ENCODE results near the gene RNF144A. TPM values are rescaled to one million over a fixed set of nuclear protein-coding genes. Genes with fewer than 3 reads are reported as not detected.
A peak's percentile ranks its signal among the peaks of the same experiment; 100 is the strongest.

The RNF144A gene
- total and polyA plus RNA-seq, 2 of the 13 experiments (the other 11 are each of a cell fraction or from before 2014, with no cell fraction given), result 13.9 to 16.5 TPM

DNA sequence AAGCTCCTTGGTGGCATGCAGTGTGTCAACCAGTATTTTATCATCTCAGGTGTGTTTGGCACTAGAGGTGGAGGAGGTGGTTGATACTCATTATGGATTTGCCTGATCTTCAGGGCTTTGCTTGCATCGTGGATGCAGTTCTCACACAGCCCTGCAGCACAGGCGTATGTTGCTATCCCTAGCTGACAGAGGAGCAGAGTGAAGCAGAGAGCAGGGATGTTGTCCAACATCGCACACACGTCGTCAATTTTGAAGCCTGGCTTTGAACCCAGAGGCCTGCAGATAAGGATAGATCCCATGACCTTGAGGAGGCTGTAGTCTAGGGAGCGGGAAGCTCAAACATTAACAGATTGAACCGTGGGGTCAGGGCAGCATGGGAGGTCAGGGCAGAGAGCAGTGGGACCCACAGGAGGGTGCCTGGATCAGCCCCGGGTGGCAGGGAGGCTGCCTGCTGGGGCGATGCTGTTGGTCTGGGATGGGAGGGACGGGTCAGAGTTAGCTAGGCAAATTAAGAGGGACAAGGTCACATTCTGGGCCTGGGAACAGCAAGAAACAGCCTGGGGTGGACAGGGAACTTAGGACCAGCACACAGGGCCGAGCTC, 4.2 kb downstream of the RNF144A start (continued):
- TF ChIP-seq, protein P1, sequence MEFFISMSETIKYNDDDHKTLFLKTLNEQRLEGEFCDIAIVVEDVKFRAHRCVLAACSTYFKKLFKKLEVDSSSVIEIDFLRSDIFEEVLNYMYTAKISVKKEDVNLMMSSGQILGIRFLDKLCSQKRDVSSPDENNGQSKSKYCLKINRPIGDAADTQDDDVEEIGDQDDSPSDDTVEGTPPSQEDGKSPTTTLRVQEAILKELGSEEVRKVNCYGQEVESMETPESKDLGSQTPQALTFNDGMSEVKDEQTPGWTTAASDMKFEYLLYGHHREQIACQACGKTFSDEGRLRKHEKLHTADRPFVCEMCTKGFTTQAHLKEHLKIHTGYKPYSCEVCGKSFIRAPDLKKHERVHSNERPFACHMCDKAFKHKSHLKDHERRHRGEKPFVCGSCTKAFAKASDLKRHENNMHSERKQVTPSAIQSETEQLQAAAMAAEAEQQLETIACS (CRISPR knock-in tag; IDR thresholded peaks at IDR 0.05), result peak; percentile 59; the same call in 1 of the 2 replicates
- TF ChIP-seq NFYB (CRISPR knock-in tag; IDR thresholded peaks at IDR 0.05) (no peak), RXRB (CRISPR knock-in tag; IDR thresholded peaks at IDR 0.05; ENCODE audit: borderline replicate concordance) (peak; percentile 99), ZNF460 (CRISPR knock-in tag; IDR thresholded peaks at IDR 0.05; ENCODE audit: borderline replicate concordance) (no peak), HOXA3 (CRISPR knock-in tag; IDR thresholded peaks at IDR 0.05) (peak; percentile 85), GFI1 (CRISPR knock-in tag; IDR thresholded peaks at IDR 0.05; ENCODE audit: borderline replicate concordance) (peak; percentile 79), SAP130 (CRISPR knock-in tag; IDR thresholded peaks at IDR 0.05; ENCODE audit: low read depth) (peak; percentile 94), ZSCAN12 (CRISPR knock-in tag; IDR thresholded peaks at IDR 0.05) (no peak), MBNL3 (CRISPR knock-in tag; conservative IDR thresholded peaks at IDR 0.05) (no peak), KMT2A (CRISPR knock-in tag; IDR thresholded peaks at IDR 0.05) (peak; percentile 84; the same call in 1 of the 2 replicates), KDM5B (CRISPR knock-in tag; IDR thresholded peaks at IDR 0.05; ENCODE audit: borderline replicate concordance) (peak; percentile 54; the same call in 1 of the 2 replicates), YEATS2 (CRISPR knock-in tag; IDR thresholded peaks at IDR 0.05; ENCODE audit: borderline replicate concordance) (no peak), MAZ (IDR thresholded peaks at IDR 0.05; ENCODE audit: borderline replicate concordance, low read depth, low read length) (peak; percentile 57; the same call in 1 of the 2 replicates), MAZ (CRISPR knock-in tag; IDR thresholded peaks at IDR 0.05; ENCODE audit: low read depth) (peak; percentile 70), YEATS4 (CRISPR knock-in tag; IDR thresholded peaks at IDR 0.05; ENCODE audit: borderline replicate concordance) (no peak; the same call in 1 of the 2 replicates), CENPT (CRISPR knock-in tag; IDR thresholded peaks at IDR 0.05; ENCODE audit: low read depth) (no peak), SMAD3 (CRISPR knock-in tag; IDR thresholded peaks at IDR 0.05) (peak; percentile 87; the same call in 1 of the 2 replicates)
- TF ChIP-seq, protein P2, sequence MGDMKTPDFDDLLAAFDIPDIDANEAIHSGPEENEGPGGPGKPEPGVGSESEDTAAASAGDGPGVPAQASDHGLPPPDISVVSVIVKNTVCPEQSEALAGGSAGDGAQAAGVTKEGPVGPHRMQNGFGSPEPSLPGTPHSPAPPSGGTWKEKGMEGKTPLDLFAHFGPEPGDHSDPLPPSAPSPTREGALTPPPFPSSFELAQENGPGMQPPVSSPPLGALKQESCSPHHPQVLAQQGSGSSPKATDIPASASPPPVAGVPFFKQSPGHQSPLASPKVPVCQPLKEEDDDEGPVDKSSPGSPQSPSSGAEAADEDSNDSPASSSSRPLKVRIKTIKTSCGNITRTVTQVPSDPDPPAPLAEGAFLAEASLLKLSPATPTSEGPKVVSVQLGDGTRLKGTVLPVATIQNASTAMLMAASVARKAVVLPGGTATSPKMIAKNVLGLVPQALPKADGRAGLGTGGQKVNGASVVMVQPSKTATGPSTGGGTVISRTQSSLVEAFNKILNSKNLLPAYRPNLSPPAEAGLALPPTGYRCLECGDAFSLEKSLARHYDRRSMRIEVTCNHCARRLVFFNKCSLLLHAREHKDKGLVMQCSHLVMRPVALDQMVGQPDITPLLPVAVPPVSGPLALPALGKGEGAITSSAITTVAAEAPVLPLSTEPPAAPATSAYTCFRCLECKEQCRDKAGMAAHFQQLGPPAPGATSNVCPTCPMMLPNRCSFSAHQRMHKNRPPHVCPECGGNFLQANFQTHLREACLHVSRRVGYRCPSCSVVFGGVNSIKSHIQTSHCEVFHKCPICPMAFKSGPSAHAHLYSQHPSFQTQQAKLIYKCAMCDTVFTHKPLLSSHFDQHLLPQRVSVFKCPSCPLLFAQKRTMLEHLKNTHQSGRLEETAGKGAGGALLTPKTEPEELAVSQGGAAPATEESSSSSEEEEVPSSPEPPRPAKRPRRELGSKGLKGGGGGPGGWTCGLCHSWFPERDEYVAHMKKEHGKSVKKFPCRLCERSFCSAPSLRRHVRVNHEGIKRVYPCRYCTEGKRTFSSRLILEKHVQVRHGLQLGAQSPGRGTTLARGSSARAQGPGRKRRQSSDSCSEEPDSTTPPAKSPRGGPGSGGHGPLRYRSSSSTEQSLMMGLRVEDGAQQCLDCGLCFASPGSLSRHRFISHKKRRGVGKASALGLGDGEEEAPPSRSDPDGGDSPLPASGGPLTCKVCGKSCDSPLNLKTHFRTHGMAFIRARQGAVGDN (CRISPR knock-in tag; IDR thresholded peaks at IDR 0.05), result peak; percentile 90
- TF ChIP-seq, protein P3, sequence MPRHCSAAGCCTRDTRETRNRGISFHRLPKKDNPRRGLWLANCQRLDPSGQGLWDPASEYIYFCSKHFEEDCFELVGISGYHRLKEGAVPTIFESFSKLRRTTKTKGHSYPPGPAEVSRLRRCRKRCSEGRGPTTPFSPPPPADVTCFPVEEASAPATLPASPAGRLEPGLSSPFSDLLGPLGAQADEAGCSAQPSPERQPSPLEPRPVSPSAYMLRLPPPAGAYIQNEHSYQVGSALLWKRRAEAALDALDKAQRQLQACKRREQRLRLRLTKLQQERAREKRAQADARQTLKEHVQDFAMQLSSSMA (CRISPR knock-in tag; IDR thresholded peaks at IDR 0.05), result no peak; the same call in 1 of the 2 replicates
- TF ChIP-seq, protein P4, sequence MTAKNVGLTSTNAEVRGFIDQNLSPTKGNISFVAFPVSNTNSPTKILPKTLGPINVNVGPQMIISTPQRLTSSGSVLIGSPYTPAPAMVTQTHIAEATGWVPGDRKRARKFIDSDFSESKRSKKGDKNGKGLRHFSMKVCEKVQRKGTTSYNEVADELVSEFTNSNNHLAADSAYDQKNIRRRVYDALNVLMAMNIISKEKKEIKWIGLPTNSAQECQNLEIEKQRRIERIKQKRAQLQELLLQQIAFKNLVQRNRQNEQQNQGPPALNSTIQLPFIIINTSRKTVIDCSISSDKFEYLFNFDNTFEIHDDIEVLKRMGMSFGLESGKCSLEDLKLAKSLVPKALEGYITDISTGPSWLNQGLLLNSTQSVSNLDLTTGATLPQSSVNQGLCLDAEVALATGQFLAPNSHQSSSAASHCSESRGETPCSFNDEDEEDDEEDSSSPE (CRISPR knock-in tag; IDR thresholded peaks at IDR 0.05), result peak; percentile 94
- TF ChIP-seq, protein P5, sequence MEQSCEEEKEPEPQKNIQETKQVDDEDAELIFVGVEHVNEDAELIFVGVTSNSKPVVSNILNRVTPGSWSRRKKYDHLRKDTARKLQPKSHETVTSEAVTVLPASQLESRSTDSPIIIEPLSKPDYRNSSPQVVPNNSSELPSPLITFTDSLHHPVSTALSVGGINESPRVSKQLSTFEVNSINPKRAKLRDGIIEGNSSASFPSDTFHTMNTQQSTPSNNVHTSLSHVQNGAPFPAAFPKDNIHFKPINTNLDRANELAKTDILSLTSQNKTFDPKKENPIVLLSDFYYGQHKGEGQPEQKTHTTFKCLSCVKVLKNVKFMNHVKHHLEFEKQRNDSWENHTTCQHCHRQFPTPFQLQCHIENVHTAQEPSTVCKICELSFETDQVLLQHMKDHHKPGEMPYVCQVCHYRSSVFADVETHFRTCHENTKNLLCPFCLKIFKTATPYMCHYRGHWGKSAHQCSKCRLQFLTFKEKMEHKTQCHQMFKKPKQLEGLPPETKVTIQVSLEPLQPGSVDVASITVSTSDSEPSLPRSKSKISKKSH (CRISPR knock-in tag; IDR thresholded peaks at IDR 0.05; ENCODE audit: borderline replicate concordance), result no peak

Data from HepG2 (cell line).